SK-N-SH (cell line): ENCODE data around the gene LIMA1. TPM values are rescaled to one million over a fixed set of nuclear protein-coding genes. Genes with fewer than 3 reads are reported as not detected.
"Not testable (repeated sequence)": the region's sequence is repeated elsewhere in the genome, so short reads cannot be mapped to it uniquely, and the experiment has no call there.

Source experiments
- CTCF ChIA-PET: fragments of 300-600, 350-600 bp; formaldehyde crosslinking; extraction: SDS; loops from one replicate; lab custom pipeline; 2021; lab: Yijun Ruan, JAX
- POLR2A ChIA-PET: fragments of 350-600 bp; sonication (Branson Sonifier 250); formaldehyde crosslinking; extraction: SDS; loops from one replicate; lab custom pipeline; 2020; ENCODE audit warnings: antibody characterized with exemption, inconsistent platforms; lab: Yijun Ruan, JAX
- DNase-seq: peaks from one replicate; pipeline ENCODE4 v3.0.0; 2012
- H2AFZ ChIP-seq: fragments of 200-600 bp; sonication (generic); 2 replicates; pipeline ENCODE4 v1.8.1; 2016; ENCODE audit warnings: antibody characterized with exemption, mild to moderate bottlenecking, low read depth
- H3F3A ChIP-seq: fragments of 200-600 bp; sonication (generic); replicated peaks from 2 replicates; pipeline ENCODE3; 2016; ENCODE audit warnings: antibody characterized with exemption, mild to moderate bottlenecking; ENCODE audit not compliant: insufficient read depth
- H3K27ac ChIP-seq, 2 experiments: fragments of 200-500 bp in 1 of 2; fragments of 200-600 bp in 1 of 2; sonication (Bioruptor generic) in 1 of 2; sonication (generic), shearing (Covaris generic) in 1 of 2; 2 replicates each; pipeline versions ENCODE4 v1.5.1 to v1.6.1; 2014 to 2016; ENCODE audit warnings: low read depth in 2 of 2, inconsistent platforms in 1 of 2, low read length in 1 of 2, mild to moderate bottlenecking in 1 of 2, mixed read lengths in 1 of 2
- H3K27me3 ChIP-seq: fragments of 200-600 bp; sonication (generic), shearing (Covaris generic); 2 replicates; pipeline ENCODE4 v1.6.1; 2016; ENCODE audit warnings: mixed run types; ENCODE audit not compliant: insufficient read depth
- H3K36me3 ChIP-seq, 2 experiments: fragments of 200-500 bp in 1 of 2; fragments of 200-600 bp in 1 of 2; sonication (Bioruptor generic) in 1 of 2; sonication (generic) in 1 of 2; replicated peaks in 1 of 2; 2 replicates each; pipeline versions ENCODE3 to v1.5.1; 2014 to 2016; ENCODE audit warnings: low read length in 1 of 2, mild to moderate bottlenecking in 1 of 2; ENCODE audit not compliant: insufficient read depth in 2 of 2, control insufficient read depth in 1 of 2
- H3K4me1 ChIP-seq, 2 experiments: fragments of 200-500 bp in 1 of 2; fragments of 200-600 bp in 1 of 2; sonication (Bioruptor generic) in 1 of 2; sonication (generic), shearing (Covaris generic) in 1 of 2; 2 replicates each; pipeline versions ENCODE4 v1.5.1 to v1.6.1; 2014 to 2016; ENCODE audit warnings: low read depth in 1 of 2, low read length in 1 of 2, mixed run types in 1 of 2; ENCODE audit not compliant: insufficient read depth in 2 of 2, control insufficient read depth in 1 of 2
- H3K4me2 ChIP-seq: fragments of 200-600 bp; sonication (generic), shearing (Covaris generic); 2 replicates; pipeline ENCODE4 v1.6.1; 2017; ENCODE audit warnings: mixed run types
- H3K4me3 ChIP-seq, 2 experiments: fragments of 200-500 bp in 1 of 2; fragments of 200-600 bp in 1 of 2; sonication (Bioruptor generic) in 1 of 2; sonication (generic), shearing (Covaris generic) in 1 of 2; 2 replicates each; pipeline versions ENCODE4 v1.5.1 to v1.8.1; 2014 to 2016; ENCODE audit warnings: low read depth in 2 of 2, inconsistent platforms in 1 of 2, low read length in 1 of 2, mild to moderate bottlenecking in 1 of 2, mixed read lengths in 1 of 2, moderate library complexity in 1 of 2
- H3K79me2 ChIP-seq: fragments of 200-600 bp; sonication (generic); 2 replicates; pipeline ENCODE4 v1.8.1; 2017; ENCODE audit warnings: mild to moderate bottlenecking; ENCODE audit not compliant: insufficient read depth
- H3K9ac ChIP-seq: fragments of 200-600 bp; sonication (generic); 2 replicates; pipeline ENCODE4 v1.6.1; 2017; ENCODE audit warnings: mixed run types
- H3K9me2 ChIP-seq: fragments of 200-600 bp; sonication (generic); 2 replicates; pipeline ENCODE4 v1.6.1; 2017; ENCODE audit warnings: mixed run types
- H3K9me3 ChIP-seq: fragments of 200-600 bp; sonication (generic); 2 replicates; pipeline ENCODE4 v1.6.1; 2017; ENCODE audit warnings: mixed run types, mild to moderate bottlenecking, moderate library complexity
- H4K20me1 ChIP-seq: fragments of 200-600 bp; sonication (generic); 2 replicates; pipeline ENCODE4 v1.6.1; 2017; ENCODE audit warnings: mild to moderate bottlenecking, mixed run types; ENCODE audit not compliant: insufficient read depth
- CTCF ChIP-seq: fragments of 200-600 bp; sonication (generic); IDR thresholded peaks from 2 replicates; pipeline ENCODE4 v1.6.1; 2017; ENCODE audit warnings: antibody characterized with exemption, mild to moderate bottlenecking, moderate library complexity
- EP300 ChIP-seq, 2 experiments: IDR thresholded peaks; 2 replicates each; pipeline versions ENCODE4 v1.4.0 to v1.6.1; 2012; ENCODE audit warnings: borderline replicate concordance in 1 of 2, low read depth in 1 of 2, low read length in 1 of 2
- MXI1 ChIP-seq: IDR thresholded peaks from 2 replicates; pipeline ENCODE4 v1.6.1; 2012; ENCODE audit warnings: mild to moderate bottlenecking, low read depth, low read length, improper control_type of control experiment
- RAD21 ChIP-seq: IDR thresholded peaks from 2 replicates; pipeline ENCODE4 v1.6.1; 2012; ENCODE audit warnings: mild to moderate bottlenecking, low read length
- RFX5 ChIP-seq: IDR thresholded peaks from 2 replicates; pipeline ENCODE4 v1.6.1; 2012; ENCODE audit warnings: mild to moderate bottlenecking, improper control_type of control experiment, low read length
- SMC3 ChIP-seq: IDR thresholded peaks from 2 replicates; pipeline ENCODE4 v1.6.1; 2012; ENCODE audit warnings: low read depth, low read length, improper control_type of control experiment
- TAF1 ChIP-seq: IDR thresholded peaks from 2 replicates; pipeline ENCODE4 v1.6.1; 2012; ENCODE audit warnings: low read depth, mild to moderate bottlenecking, low read length, moderate library complexity, borderline replicate concordance
- TCF12 ChIP-seq: IDR thresholded peaks from 2 replicates; pipeline ENCODE4 v1.4.0; 2012
- USF2 ChIP-seq: fragments of 150-350 bp; IDR thresholded peaks from 2 replicates; pipeline ENCODE4 v1.6.1; 2017; ENCODE audit warnings: antibody characterized with exemption, low read length, low read depth, borderline replicate concordance
- WGBS: methylation state at CpG from one replicate; pipeline ENCODE4 v1.1.6; 2017; ENCODE audit warnings: low lambda C conversion rate; 5-methylcytosine and 5-hydroxymethylcytosine counted together
- polyA plus RNA-seq, 3 experiments: library from polyadenylated mRNA; depleted of rRNA; stranded (reverse); fragments of >200 nt; gene quantifications; 2 replicates each; pipeline ENCODE4 v1.2.3, GENCODE V29; 2012

The LIMA1 gene
- polyA plus RNA-seq, 1 of the 3 experiments (the other 2 are of a cell fraction), result 96.6 TPM

GRCh38 chr12:50314636-50315312 lies 31.5 kb upstream of the LIMA1 start:
- Histone ChIP-seq H2AFZ (no peak overlapping the region), H3K36me3 (peaks cover 0 to 3% of the 10 kb centered on the region in 2 experiments), H3K4me1 (no peaks in the 10 kb centered on the region), H3K4me2 (no peak overlapping the region), H3K9me2 (no peaks in the 10 kb centered on the region), H4K20me1 (no peaks in the 10 kb centered on the region), H3K27ac (no peak overlapping the region), H3K27me3 (no peaks in the 10 kb centered on the region), H3K9ac (0 out of 2 replicates have a peak overlapping the region, but pooled peaks have one; percentile 26), H3K9me3 (no peaks in the 10 kb centered on the region), H3F3A (peaks cover 8% of the 10 kb centered on the region), H3K79me2 (peaks cover 3% of the 10 kb centered on the region; the same call in 1 of the 2 replicates), H3K4me3 (no peak overlapping the region; a peak in 1 of 4 replicates)
- peak; percentile 73 for DNase-seq
- TF ChIP-seq RAD21, result peak; percentile 93
- TF ChIP-seq USF2, result no peak
- no peak for TF ChIP-seq TCF12
- TF ChIP-seq RFX5, result peak; percentile 25; the same call in 1 of the 2 replicates
- no peak for TF ChIP-seq EP300 (IDR thresholded peaks at IDR 0.05; ENCODE audit: borderline replicate concordance in 1 of 2, low read depth in 1 of 2, low read length in 1 of 2)
- no peak for TF ChIP-seq TAF1
- TF ChIP-seq MXI1, result no peak
- peak; percentile 87 for TF ChIP-seq CTCF
- peak; percentile 89 for TF ChIP-seq SMC3
- POLR2A ChIA-PET, result no interaction called here
- CTCF ChIA-PET, result interaction anchor here (0.5 to 2.6 kb wide), 61 partner anchors 8 to 349 kb away, joined by 3 to 40 read pairs (median 5); partner anchors contain the start of genes COX14, DIP2B and SMARCD1
- WGBS, result 65% methylated on average over 7 of the region's 7 CpGs

- H3K4me2 ChIP-seq, POLR2A ChIA-PET, H4K20me1 ChIP-seq, H3K4me1 ChIP-seq, H3F3A ChIP-seq, H3K9ac ChIP-seq, H3K9me3 ChIP-seq, H3K27ac ChIP-seq, H3K4me3 ChIP-seq, H3K27me3 ChIP-seq, DNase-seq, H3K79me2 ChIP-seq, H3K9me2 ChIP-seq, H3K36me3 ChIP-seq, H2AFZ ChIP-seq: not testable (repeated sequence)
- CTCF ChIA-PET, result interaction anchor here (0.5 to 2.6 kb wide), 53 partner anchors 8 to 348 kb away, joined by 3 to 40 read pairs (median 5); partner anchors contain the start of genes COX14, DIP2B and SMARCD1
- 91% methylated on average over 8 of the region's 8 CpGs for WGBS
Observed at GRCh38 chr12:50313971-50314370, 30.7 kb upstream of the LIMA1 start.
